Heart left ventricle (tissue), 16 donors: Measurements from ENCODE around the gene CDR2L. TPM values are rescaled to one million over a fixed set of nuclear protein-coding genes. Genes with fewer than 3 reads are reported as not detected.
A peak's percentile ranks its signal among the peaks of the same experiment; 100 is the strongest.
"Not testable (repeated sequence)": the region's sequence is repeated elsewhere in the genome, so short reads cannot be mapped to it uniquely, and the experiment has no call there.

ENCODE experiments used
- ATAC-seq, 4 donors: fragments of 200-7000 bp; cut with Tn5 transposase; one replicate each; pipeline ENCODE4 v1.9.1; 2020 to 2022; ENCODE audit warnings: moderate library complexity in 4 of 4, mild to moderate bottlenecking in 3 of 4, moderate number of reproducible peaks in 1 of 4
- DNase-seq, 5 donors: peaks; one replicate each; pipeline ENCODE4 v3.0.0-alpha.2; 2020
- H3K27ac ChIP-seq, 12 donors: fragments of 200-600 bp; sonication (generic) in 4 of 12; one replicate each; pipeline versions ENCODE4 v1.5.0 to v1.8.0; 2016 to 2022; ENCODE audit warnings: mild to moderate bottlenecking in 2 of 12
- H3K27me3 ChIP-seq, 9 donors: fragments of 200-600 bp; sonication (generic) in 2 of 9; one replicate each; pipeline versions ENCODE4 v1.5.1 to v1.8.0; 2016 to 2022; ENCODE audit warnings: mild to moderate bottlenecking in 3 of 9
- H3K36me3 ChIP-seq, 9 donors: fragments of 200-600 bp; sonication (generic) in 2 of 9; one replicate each; pipeline versions ENCODE4 v1.5.0 to v1.8.0; 2018 to 2022; ENCODE audit warnings: mild to moderate bottlenecking in 2 of 9
- H3K4me1 ChIP-seq, 12 donors: fragments of 200-600 bp; sonication (generic) in 4 of 12; one replicate each; pipeline versions ENCODE4 v1.5.0 to v1.8.0; 2016 to 2022; ENCODE audit warnings: mild to moderate bottlenecking in 3 of 12
- H3K4me3 ChIP-seq, 12 donors: fragments of 200-600 bp; sonication (generic) in 4 of 12; one replicate each; pipeline versions ENCODE4 v1.5.0 to v1.8.0; 2017 to 2022; ENCODE audit warnings: mild to moderate bottlenecking in 9 of 12, moderate library complexity in 4 of 12
- H3K9me3 ChIP-seq, 12 donors: fragments of 200-600 bp; sonication (generic) in 4 of 12; one replicate each; pipeline versions ENCODE4 v1.5.0 to v1.8.0; 2016 to 2022; ENCODE audit warnings: mild to moderate bottlenecking in 1 of 12
- CTCF ChIP-seq, 12 donors: fragments of 200-600 bp; sonication (generic) in 4 of 12; IDR thresholded peaks; one replicate each; pipeline versions ENCODE4 v1.5.0 to v1.8.0; 2018 to 2022; ENCODE audit warnings: antibody characterized with exemption in 12 of 12, mild to moderate bottlenecking in 5 of 12
- POLR2A ChIP-seq, 2 donors: fragments of 450-650 bp; IDR thresholded peaks; one replicate each; pipeline ENCODE4 v1.6.1; 2017; ENCODE audit warnings: antibody characterized with exemption in 2 of 2, mild to moderate bottlenecking in 2 of 2, moderate library complexity in 2 of 2
- WGBS, 4 donors: extraction: QIAGEN DNeasy Blood & Tissue Kit in 2 of 4; methylation state at CpG; one replicate each; pipeline versions ENCODE4 v1.1.5 to v1.1.7; 2013 to 2018; 5-methylcytosine and 5-hydroxymethylcytosine counted together
- intact Hi-C, 10 donors: fragments of 100-400 bp; cut with DNase I; formaldehyde crosslinking; loops; one replicate each; pipeline versions ENCODE4 v1.11.1 to v1.14.2; 2022
- polyA plus RNA-seq, 2 donors: library from polyadenylated mRNA; stranded (reverse); fragments of 200-250 nt; gene quantifications; one replicate each; pipeline ENCODE4 v1.2.3, GENCODE V29; 2013
- total RNA-seq, 9 donors: library from RNA; depleted of rRNA in 2 of 9; stranded (reverse); fragments of >200 nt in 2 of 9; fragmentation: NEBNext Ultra II Directional in 3 of 9; extraction: Animal tissue kit (Norgen Biotek cat#: 25700) in 3 of 9; gene quantifications; one replicate each; pipeline versions ENCODE4 v1.1.0 to v1.2.4, GENCODE V29; 2016 to 2023
- donor health status: ischemic (EF 13 %, LVEDD 7.1; RV severe dilation, severe dysfunction).
- donor health status: healthy with polysubstance abuse.
- donor health status: DM: no; HTN: yes; CAD: no.
- donor health status: DM: no; HTN: no; CAD: no.
- donor health status: ischemic (EF 25% LVEDD 6.9; RV normal size, moderate dysfunction).
- donor health status: ischemic (EF 25% LVEDD 5.7; RV mildly dilated, moderate dysfunction).
- donor health status: healthy.
- donor health status: DM: yes; HTN: yes; CAD: no.
- donor health status: ischemic (EF 35%, LVEDD 5.7; RV mildly dilated, moderate dysfunction).
- donor health status: nonischemic (EF 11% LVEDD 7.7; RV severe dilation, severe dysfunction).
- donor health status: DM: yes; HTN: yes; CAD: no.
- donor health status: PGD.
- donor health status: ischemic (EF 29% LVEDD 5.4; RV normal size, mild dysfunction).
- donor health status: nonischemic (EF 23%, LVEDD 6.1; RV moderate dilation, normal function).

The CDR2L gene
- total and polyA plus RNA-seq, 11 donors: 13.0 to 56.4 (median 18.1) TPM

GRCh38 chr17:74964246-74964761 is 23.1 kb upstream of the CDR2L start:
- 89 to 98% (median 94%) methylated on average over 8 to 12 of the region's 12 CpGs for WGBS, 4 donors
- Histone ChIP-seq H3K36me3 (peaks cover 0 to 3% (median 0%) of the 10 kb centered on the region in 9 donors), H3K27ac (no peak overlapping the region), H3K27me3 (no peaks in the 10 kb centered on the region), H3K9me3 (no peaks in the 10 kb centered on the region), H3K4me3 (no peak overlapping the region), H3K4me1 (peaks cover 0 to 6% (median 0%) of the 10 kb centered on the region in 12 donors)
- TF ChIP-seq POLR2A (IDR thresholded peaks at IDR 0.05) (no peak), CTCF (IDR thresholded peaks at IDR 0.05) (no peak)
- intact Hi-C loops: loop anchor here in 9 of 10 donors (5.0 to 10.0 kb wide), 8 partner anchors 48 to 243 kb away; partner anchors contain the start of genes MRPL58 (in 6 of the 9), ATP5PD (in 1 of the 9), KCTD2 (in 1 of the 9) and NUP85 (in 1 of the 9)
- peak in 1 of 5 donors; percentile 40 for DNase-seq
- ATAC-seq: no peak

GRCh38 chr17:74964988-74965622 is 22.3 kb upstream of the CDR2L start:
- Histone ChIP-seq H3K4me3 (no peak overlapping the region), H3K36me3 (peaks cover 0 to 2% (median 0%) of the 10 kb centered on the region in 9 donors), H3K27ac (no peak overlapping the region), H3K27me3 (no peaks in the 10 kb centered on the region), H3K9me3 (no peaks in the 10 kb centered on the region), H3K4me1 (peaks cover 0 to 13% (median 0%) of the 10 kb centered on the region in 12 donors)
- intact Hi-C loops: loop anchor here in 9 of 10 donors (5.0 to 10.0 kb wide), 9 partner anchors 42 to 242 kb away; partner anchors contain the start of genes MRPL58 (in 6 of the 9), ATP5PD (in 1 of the 9), KCTD2 (in 1 of the 9) and NUP85 (in 1 of the 9)
- ATAC-seq (no peak), DNase-seq (no peak)
- 84 to 90% (median 87%) methylated on average over 14 of the region's 14 CpGs for WGBS, 4 donors
- TF ChIP-seq CTCF (IDR thresholded peaks at IDR 0.05) (no peak), POLR2A (IDR thresholded peaks at IDR 0.05) (no peak)

GRCh38 chr17:74968361-74968780 is 19.1 kb upstream of the CDR2L start:
- no peaks in the 10 kb centered on the region for H3K36me3 ChIP-seq
- H3K9me3 ChIP-seq: no peaks in the 10 kb centered on the region
- TF ChIP-seq CTCF (IDR thresholded peaks at IDR 0.05): no peak
- no peak overlapping the region for H3K4me3 ChIP-seq
- peaks cover 0 to 26% (median 12%) of the 10 kb centered on the region in 12 donors for H3K4me1 ChIP-seq
- H3K27ac ChIP-seq: no peak overlapping the region
- 87 to 92% (median 89%) methylated on average over 4 to 5 of the region's 5 CpGs for WGBS, 4 donors
- peaks cover 0 to 18% (median 0%) of the 10 kb centered on the region in 9 donors for H3K27me3 ChIP-seq
- intact Hi-C loops: loop anchor here in 2 of 10 donors (5.0 to 10.0 kb wide), 2 partner anchors 39 to 156 kb away; no protein-coding TSS in a partner anchor
- no peak for ATAC-seq
- DNase-seq: peak in 1 of 5 donors; percentile 11

GRCh38 chr17:74969501-74969900 is 17.9 kb upstream of the CDR2L start:
- H3K4me1 ChIP-seq: peaks cover 0 to 26% (median 12%) of the 10 kb centered on the region in 12 donors
- not testable (repeated sequence) for ATAC-seq, H3K9me3 ChIP-seq, DNase-seq, H3K4me3 ChIP-seq, H3K36me3 ChIP-seq
- H3K27ac ChIP-seq: peak overlapping the region in 2 of 12 donors; percentile 41 to 81
- 89 to 95% (median 92%) methylated on average over 5 of the region's 5 CpGs for WGBS, 4 donors
- intact Hi-C loops: loop anchor here in 2 of 10 donors (5.0 to 10.0 kb wide), 2 partner anchors 38 to 155 kb away; no protein-coding TSS in a partner anchor
- peaks cover 0 to 22% (median 0%) of the 10 kb centered on the region in 9 donors for H3K27me3 ChIP-seq
